Measurements from ENCODE around the gene PRKX. TPM values are rescaled to one million over a fixed set of nuclear protein-coding genes. Genes with fewer than 3 reads are reported as not detected.
"Not testable (repeated sequence)": the region's sequence is repeated elsewhere in the genome, so short reads cannot be mapped to it uniquely, and the experiment has no call there.

Gene PRKX
- total RNA-seq, 2 experiments from 2014 or later: 35.0 to 36.3 TPM

- POLR2A ChIA-PET; intact Hi-C loops (cut with DNase I, micrococcal nuclease); H3K4me1 Mint-ChIP-seq; H3K27me3 Mint-ChIP-seq; H3K36me3 Mint-ChIP-seq (ENCODE audit: low read depth); H3K4me3 Mint-ChIP-seq; H3K9me3 Mint-ChIP-seq (ENCODE audit: low read depth); CTCF ChIA-PET; DNase-seq; ATAC-seq; H3K27ac Mint-ChIP-seq: not testable (repeated sequence)
Observed at GRCh38 chrX:3732326-3733042, 19.0 kb upstream of the PRKX start.

- Mint-ChIP-seq H3K9me3 (ENCODE audit: low read depth) (no peaks in the 10 kb centered on the region), H3K36me3 (ENCODE audit: low read depth) (no peaks in the 10 kb centered on the region), H3K27ac (no peak overlapping the region), H3K27me3 (no peaks in the 10 kb centered on the region), H3K4me1 (no peaks in the 10 kb centered on the region), H3K4me3 (no peak overlapping the region)
- CTCF ChIA-PET: no interaction called here
- POLR2A ChIA-PET: no interaction called here
- DNase-seq: no peak
- ATAC-seq: no peak
- intact Hi-C loops (cut with DNase I, micrococcal nuclease): no loop called here
Observed at GRCh38 chrX:3728454-3728853, 15.0 kb upstream of the PRKX start.

DNA sequence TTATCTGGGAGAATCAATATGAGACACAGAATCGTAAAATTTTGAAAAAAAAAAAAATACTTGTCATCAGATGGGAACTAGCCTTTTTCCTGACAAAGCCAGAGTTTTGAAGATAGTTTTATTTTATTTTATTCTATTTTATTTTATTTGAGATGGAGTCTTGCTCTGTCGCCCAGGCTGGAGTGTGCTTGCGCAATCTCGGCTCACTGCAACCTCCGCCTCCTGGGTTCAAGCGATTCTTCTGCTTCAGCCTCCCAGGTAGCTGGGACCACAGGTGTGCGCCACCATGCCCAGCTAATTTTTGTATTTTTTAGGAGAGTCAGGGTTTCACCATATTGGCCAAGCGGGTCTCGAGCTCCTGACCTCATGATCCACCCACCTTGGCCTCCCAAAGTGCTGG is 10.0 kb upstream of the PRKX start:
- H3K27me3 Mint-ChIP-seq; H3K4me1 Mint-ChIP-seq; H3K36me3 Mint-ChIP-seq (ENCODE audit: low read depth); H3K4me3 Mint-ChIP-seq; DNase-seq; H3K27ac Mint-ChIP-seq; ATAC-seq; H3K9me3 Mint-ChIP-seq (ENCODE audit: low read depth); POLR2A ChIA-PET; CTCF ChIA-PET: not testable (repeated sequence)
- intact Hi-C loops (cut with DNase I, micrococcal nuclease): loop anchor here in 1 of 2 experiments (5.0 kb wide), 1 partner anchor 69 kb away; no protein-coding TSS in a partner anchor

DNA sequence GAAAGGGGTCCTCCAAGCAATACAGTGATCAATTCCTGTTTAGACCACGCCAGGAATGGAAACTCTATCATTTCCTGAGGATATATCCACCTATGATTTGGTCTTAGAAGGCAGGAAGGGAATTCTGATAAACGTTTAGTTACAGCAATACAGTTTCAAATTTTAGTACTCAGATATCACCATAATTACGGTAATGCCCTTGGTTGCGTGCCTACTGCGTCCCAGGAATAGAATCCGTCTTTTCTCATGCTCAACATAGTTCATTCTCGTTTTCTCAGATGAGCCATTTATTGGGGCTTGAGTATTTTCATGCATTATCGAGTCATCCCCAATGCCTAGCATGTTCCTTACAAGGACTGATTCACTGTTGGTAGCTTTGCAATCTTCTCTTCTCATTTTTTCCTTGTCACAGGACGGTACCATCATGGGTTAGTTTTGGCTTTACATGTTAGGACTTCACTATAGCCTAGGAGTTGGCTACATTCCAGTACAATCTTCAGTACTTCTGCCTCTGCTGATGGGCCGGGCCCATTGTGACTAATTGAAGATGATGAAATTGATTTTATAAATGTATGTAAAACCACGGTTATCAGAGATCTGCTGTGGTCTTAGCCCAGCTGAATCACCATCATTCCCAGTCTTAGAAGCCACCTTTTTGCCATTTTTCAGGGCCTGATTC is 4.4 kb upstream of the PRKX start:
- CTCF ChIA-PET: no interaction called here

GRCh38 chrX:3715921-3716320 is 2.5 kb upstream of the PRKX start:
- ATAC-seq (no peak), DNase-seq (no peak)
- ChIA-PET CTCF (no interaction called here), POLR2A (no interaction called here)
- no peaks in the 10 kb centered on the region for H3K36me3 Mint-ChIP-seq (ENCODE audit: low read depth)
- H3K27me3 Mint-ChIP-seq: no peaks in the 10 kb centered on the region
- no peak overlapping the region for H3K27ac Mint-ChIP-seq
- H3K9me3 Mint-ChIP-seq (ENCODE audit: low read depth): no peaks in the 10 kb centered on the region
- H3K4me3 Mint-ChIP-seq: no peak overlapping the region
- intact Hi-C loops (cut with DNase I, micrococcal nuclease): no loop called here
- H3K4me1 Mint-ChIP-seq: peaks cover 5% of the 10 kb centered on the region

More for the DNA sequence above, 4.4 kb upstream of the PRKX start:
- H3K36me3 Mint-ChIP-seq (ENCODE audit: low read depth): no peaks in the 10 kb centered on the region
- no peaks in the 10 kb centered on the region for H3K27me3 Mint-ChIP-seq
- DNase-seq (no peak), ATAC-seq (no peak)
- POLR2A ChIA-PET: no interaction called here
- H3K27ac Mint-ChIP-seq: no peak overlapping the region
- intact Hi-C loops (cut with DNase I, micrococcal nuclease): no loop called here
- no peak overlapping the region for H3K4me3 Mint-ChIP-seq
- H3K4me1 Mint-ChIP-seq: no peaks in the 10 kb centered on the region
- H3K9me3 Mint-ChIP-seq (ENCODE audit: low read depth): no peaks in the 10 kb centered on the region

- H3K4me1 Mint-ChIP-seq; H3K27me3 Mint-ChIP-seq; H3K36me3 Mint-ChIP-seq (ENCODE audit: low read depth); CTCF ChIA-PET; H3K4me3 Mint-ChIP-seq; DNase-seq; POLR2A ChIA-PET; H3K9me3 Mint-ChIP-seq (ENCODE audit: low read depth); ATAC-seq; H3K27ac Mint-ChIP-seq: not testable (repeated sequence)
- intact Hi-C loops (cut with DNase I, micrococcal nuclease): loop anchor here in 1 of 2 experiments (5.0 kb wide), 1 partner anchor 63 kb away; no protein-coding TSS in a partner anchor
Observed at GRCh38 chrX:3714706-3715479, 1.4 kb upstream of the PRKX start.

DNA sequence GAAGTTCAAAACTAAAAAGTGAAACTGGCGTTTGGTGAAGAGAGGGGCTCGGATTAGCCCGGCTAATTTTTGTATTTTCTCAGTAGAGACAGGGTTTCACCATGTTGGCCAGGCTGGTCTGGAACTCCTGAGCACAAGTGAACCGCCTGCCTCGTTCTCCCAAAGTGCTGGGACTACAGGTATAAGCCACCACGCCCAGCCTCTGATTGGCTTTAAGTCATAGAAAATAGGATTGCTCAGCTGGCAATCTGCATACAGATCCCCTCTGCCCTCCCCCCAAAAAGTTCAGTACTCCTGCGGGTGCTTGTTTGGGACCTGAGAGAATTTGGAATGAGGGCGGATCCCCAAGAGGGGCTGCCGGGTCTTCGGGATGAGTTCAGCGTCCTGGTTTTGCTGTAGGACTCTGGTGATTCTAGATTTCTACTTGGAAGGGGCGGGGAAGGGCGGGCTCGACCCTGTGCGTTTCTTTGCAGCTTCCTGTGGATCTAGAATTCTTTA is 537 bp upstream of the PRKX start:
- no peaks in the 10 kb centered on the region for H3K9me3 Mint-ChIP-seq (ENCODE audit: low read depth)
- H3K4me3 Mint-ChIP-seq: peak overlapping the region; percentile 68
- no peaks in the 10 kb centered on the region for H3K27me3 Mint-ChIP-seq
- no peak for DNase-seq
- H3K27ac Mint-ChIP-seq: peak overlapping the region; percentile 58
- ChIA-PET POLR2A (no interaction called here), CTCF (no interaction called here)
- H3K4me1 Mint-ChIP-seq: peaks cover 6% of the 10 kb centered on the region
- no peaks in the 10 kb centered on the region for H3K36me3 Mint-ChIP-seq (ENCODE audit: low read depth)
- no peak for ATAC-seq
- intact Hi-C loops (cut with DNase I, micrococcal nuclease): loop anchor here (1.0 to 5.0 kb wide), 3 partner anchors 14 to 100 kb away; no protein-coding TSS in a partner anchor

GRCh38 chrX:3712870-3713224 is 602 bp downstream of the PRKX start:
- Mint-ChIP-seq H3K36me3 (ENCODE audit: low read depth) (no peaks in the 10 kb centered on the region), H3K27me3 (no peaks in the 10 kb centered on the region), H3K27ac (no peak overlapping the region), H3K9me3 (ENCODE audit: low read depth) (no peaks in the 10 kb centered on the region), H3K4me3 (peak overlapping the region; percentile 93), H3K4me1 (peaks cover 15% of the 10 kb centered on the region)
- peak; percentile 3 for ATAC-seq
- intact Hi-C loops (cut with DNase I, micrococcal nuclease): loop anchor here (1.0 to 5.0 kb wide), 3 partner anchors 13 to 101 kb away; no protein-coding TSS in a partner anchor
- DNase-seq: no peak
- POLR2A ChIA-PET: no interaction called here
- CTCF ChIA-PET: no interaction called here

GRCh38 chrX:3712051-3712869 is 1.2 kb downstream of the PRKX start:
- H3K4me3 Mint-ChIP-seq: peak overlapping the region; percentile 93
- DNase-seq (peak; percentile 27), ATAC-seq (peak; percentile 2)
- no peaks in the 10 kb centered on the region for H3K27me3 Mint-ChIP-seq
- H3K4me1 Mint-ChIP-seq: peaks cover 19% of the 10 kb centered on the region
- H3K9me3 Mint-ChIP-seq (ENCODE audit: low read depth): no peaks in the 10 kb centered on the region
- peak overlapping the region; percentile 93 for H3K27ac Mint-ChIP-seq
- CTCF ChIA-PET: no interaction called here
- POLR2A ChIA-PET: no interaction called here
- no peaks in the 10 kb centered on the region for H3K36me3 Mint-ChIP-seq (ENCODE audit: low read depth)
- intact Hi-C loops (cut with DNase I, micrococcal nuclease): loop anchor here in 1 of 2 experiments (5.0 kb wide), 1 partner anchor 60 kb away; no protein-coding TSS in a partner anchor

DNA sequence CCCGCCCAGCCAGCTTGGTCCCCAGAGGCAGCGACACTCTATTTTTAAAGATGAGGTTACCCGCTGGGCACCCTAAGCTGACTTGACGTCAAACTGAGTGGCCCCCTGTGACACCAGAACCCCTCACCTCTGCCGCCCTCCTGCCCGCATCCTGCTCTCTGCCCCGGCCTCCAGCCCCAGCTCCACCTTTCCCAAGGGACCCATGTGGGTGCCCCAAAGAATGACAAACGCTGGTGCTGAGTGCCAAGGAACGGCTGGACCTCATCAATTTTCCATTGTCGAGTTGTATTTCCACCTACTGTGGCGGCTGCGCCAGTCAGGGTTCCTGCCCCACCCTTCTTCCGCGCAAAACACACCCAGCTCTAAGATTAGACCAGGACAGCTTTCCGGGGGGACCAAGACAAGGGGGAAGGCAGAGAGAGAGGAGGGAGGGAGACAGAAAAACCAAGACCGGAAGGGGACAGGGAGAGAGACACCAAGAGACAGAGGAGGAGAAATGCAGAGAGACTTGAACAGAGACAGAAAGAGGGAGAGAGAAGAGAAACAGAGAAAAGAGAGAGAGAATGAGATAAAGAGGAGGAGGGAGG is 2.0 kb downstream of the PRKX start:
- no peaks in the 10 kb centered on the region for H3K27me3 Mint-ChIP-seq
- intact Hi-C loops (cut with DNase I, micrococcal nuclease): loop anchor here in 1 of 2 experiments (5.0 kb wide), 1 partner anchor 59 kb away; no protein-coding TSS in a partner anchor
- DNase-seq (peak; percentile 19), ATAC-seq (no peak)
- ChIA-PET POLR2A (no interaction called here), CTCF (no interaction called here)
- peaks cover 1% of the 10 kb centered on the region for H3K36me3 Mint-ChIP-seq (ENCODE audit: low read depth)
- no peaks in the 10 kb centered on the region for H3K9me3 Mint-ChIP-seq (ENCODE audit: low read depth)
- peak overlapping the region; percentile 93 for H3K27ac Mint-ChIP-seq
- peak overlapping the region; percentile 93 for H3K4me3 Mint-ChIP-seq
- peaks cover 25% of the 10 kb centered on the region for H3K4me1 Mint-ChIP-seq

Data from activated CD4-positive, alpha-beta T cell treated with anti-CD3 and anti-CD28 coated beads for 36 hours (primary cell).